Activated B cell treated with CpG ODN at 0.5 μM for 24 hours (primary cell): Measurements from ENCODE around the gene FARS2. TPM values are rescaled to one million over a fixed set of nuclear protein-coding genes. Genes with fewer than 3 reads are reported as not detected.

Source experiments
- ATAC-seq: fragments of 200-7000 bp; cut with Tn5 transposase; one replicate; pipeline ENCODE4 v1.10.0; 2021; ENCODE audit warnings: low read depth, mild to moderate bottlenecking, moderate library complexity
- CTCF ChIA-PET: fragments of 350-600 bp; sonication (Branson Sonifier 250); formaldehyde crosslinking; loops from one replicate; lab custom pipeline; 2021; ENCODE audit warnings: antibody characterized with exemption; lab: Charles Lee
- POLR2A ChIA-PET: fragments of 350-600 bp; sonication (Branson Sonifier 250); formaldehyde crosslinking; loops from one replicate; lab custom pipeline; 2021; ENCODE audit warnings: antibody characterized with exemption; lab: Charles Lee
- DNase-seq: peaks from one replicate; pipeline ENCODE4 v3.0.0; 2022
- H3K27ac Mint-ChIP-seq: one replicate; pipeline ENCODE4 v1.8.0; 2020; ENCODE audit warnings: mixed read lengths
- H3K27me3 Mint-ChIP-seq: one replicate; pipeline ENCODE4 v1.8.0; 2021; ENCODE audit warnings: mixed read lengths
- H3K36me3 Mint-ChIP-seq: one replicate; pipeline ENCODE4 v1.8.0; 2021; ENCODE audit warnings: low read depth, mixed read lengths
- H3K4me1 Mint-ChIP-seq: one replicate; pipeline ENCODE4 v1.8.0; 2021; ENCODE audit warnings: mixed read lengths
- H3K4me3 Mint-ChIP-seq: one replicate; pipeline ENCODE4 v1.8.0; 2020; ENCODE audit warnings: mild to moderate bottlenecking, mixed read lengths
- H3K9me3 Mint-ChIP-seq: one replicate; pipeline ENCODE4 v1.8.0; 2020; ENCODE audit warnings: mixed read lengths
- CTCF ChIP-seq: fragments of 200-600 bp; IDR thresholded peaks from one replicate; pipeline ENCODE4 v1.8.0; 2022; ENCODE audit warnings: antibody characterized with exemption, mild to moderate bottlenecking
- intact Hi-C: fragments of 100-400 bp; cut with micrococcal nuclease; formaldehyde crosslinking; loops from one replicate; pipeline ENCODE4 v1.15.1; 2024
- total RNA-seq: library from RNA; stranded (reverse); gene quantifications from 2 replicates; pipeline ENCODE4 v1.2.3, GENCODE V29; 2022

Gene FARS2
- total RNA-seq, 1 donor from 2014 or later, result 32.7 TPM

GRCh38 chr6:5515200-5515599, 253.9 kb downstream of the FARS2 start:
- no peak for DNase-seq
- peaks cover 16% of the 10 kb centered on the region for H3K4me1 Mint-ChIP-seq
- H3K27me3 Mint-ChIP-seq, result no peaks in the 10 kb centered on the region
- intact Hi-C loops, result loop anchor here (5.0 kb wide), 1 partner anchor 52 kb away; no protein-coding TSS in a partner anchor
- no peak for ATAC-seq
- no peak overlapping the region for H3K27ac Mint-ChIP-seq
- no peak overlapping the region for H3K4me3 Mint-ChIP-seq
- ChIA-PET POLR2A (no interaction called here), CTCF (no interaction called here)
- TF ChIP-seq CTCF, result no peak
- H3K9me3 Mint-ChIP-seq, result no peaks in the 10 kb centered on the region
- no peaks in the 10 kb centered on the region for H3K36me3 Mint-ChIP-seq

- Mint-ChIP-seq H3K27ac (no peak overlapping the region), H3K4me1 (peaks cover 16% of the 10 kb centered on the region), H3K27me3 (no peaks in the 10 kb centered on the region), H3K9me3 (no peaks in the 10 kb centered on the region), H3K4me3 (no peak overlapping the region), H3K36me3 (no peaks in the 10 kb centered on the region)
- CTCF ChIA-PET, result no interaction called here
- intact Hi-C loops, result loop anchor here (5.0 kb wide), 1 partner anchor 51 kb away; no protein-coding TSS in a partner anchor
- ATAC-seq, result no peak
- POLR2A ChIA-PET, result no interaction called here
- no peak for TF ChIP-seq CTCF
- DNase-seq, result no peak
Observed at GRCh38 chr6:5516036-5516435, 254.7 kb downstream of the FARS2 start.

- intact Hi-C loops, result loop anchor here (5.0 kb wide), 1 partner anchor 50 kb away; no protein-coding TSS in a partner anchor
- CTCF ChIA-PET, result no interaction called here
- ATAC-seq (no peak), DNase-seq (no peak)
- Mint-ChIP-seq H3K27ac (no peak overlapping the region), H3K9me3 (no peaks in the 10 kb centered on the region), H3K4me1 (peaks cover 16% of the 10 kb centered on the region), H3K4me3 (no peak overlapping the region), H3K27me3 (no peaks in the 10 kb centered on the region), H3K36me3 (peaks cover 6% of the 10 kb centered on the region)
- POLR2A ChIA-PET, result no interaction called here
- TF ChIP-seq CTCF, result no peak
Observed at GRCh38 chr6:5517796-5518195, 256.5 kb downstream of the FARS2 start.

- Mint-ChIP-seq H3K4me1 (peaks cover 16% of the 10 kb centered on the region), H3K36me3 (peaks cover 6% of the 10 kb centered on the region), H3K27me3 (no peaks in the 10 kb centered on the region), H3K4me3 (no peak overlapping the region), H3K9me3 (no peaks in the 10 kb centered on the region), H3K27ac (no peak overlapping the region)
- intact Hi-C loops, result loop anchor here (5.0 kb wide), 1 partner anchor 48 kb away; no protein-coding TSS in a partner anchor
- DNase-seq (no peak), ATAC-seq (no peak)
- ChIA-PET CTCF (interaction anchor here (0.7 to 1.6 kb wide), 2 partner anchors 13 to 48 kb away, joined by 3 to 4 read pairs; no protein-coding TSS in a partner anchor), POLR2A (interaction anchor here (0.6 kb wide), 1 partner anchor 272 kb away, joined by 6 read pairs; no protein-coding TSS in a partner anchor)
- no peak for TF ChIP-seq CTCF
Observed at GRCh38 chr6:5518936-5519491, 257.7 kb downstream of the FARS2 start.

GRCh38 chr6:5520796-5521195, 259.5 kb downstream of the FARS2 start:
- no peaks in the 10 kb centered on the region for H3K27me3 Mint-ChIP-seq
- no peaks in the 10 kb centered on the region for H3K9me3 Mint-ChIP-seq
- POLR2A ChIA-PET, result no interaction called here
- H3K27ac Mint-ChIP-seq, result no peak overlapping the region
- no peak overlapping the region for H3K4me3 Mint-ChIP-seq
- peaks cover 17% of the 10 kb centered on the region for H3K4me1 Mint-ChIP-seq
- DNase-seq, result no peak
- CTCF ChIA-PET, result no interaction called here
- ATAC-seq, result no peak
- intact Hi-C loops, result no loop called here
- TF ChIP-seq CTCF, result no peak
- H3K36me3 Mint-ChIP-seq, result peaks cover 6% of the 10 kb centered on the region
